B cell (primary cell): ENCODE data around the gene TAOK2. TPM values are rescaled to one million over a fixed set of nuclear protein-coding genes. Genes with fewer than 3 reads are reported as not detected.
"Not testable (repeated sequence)": the region's sequence is repeated elsewhere in the genome, so short reads cannot be mapped to it uniquely, and the experiment has no call there.

ENCODE experiments used
- ATAC-seq: fragments of 200-7000 bp; cut with Tn5 transposase; one replicate; pipeline ENCODE4 v1.10.0; 2021; ENCODE audit warnings: low read depth, mild to moderate bottlenecking, moderate number of reproducible peaks, moderate library complexity
- CTCF ChIA-PET: fragments of 350-600 bp; sonication (Branson Sonifier 250); formaldehyde crosslinking; loops from one replicate; lab custom pipeline; 2021; ENCODE audit warnings: antibody characterized with exemption, inconsistent platforms; lab: Charles Lee
- POLR2A ChIA-PET: fragments of 350-600 bp; sonication (Branson Sonifier 250); formaldehyde crosslinking; loops from one replicate; lab custom pipeline; 2021; ENCODE audit warnings: antibody characterized with exemption; lab: Charles Lee
- DNase-seq: peaks from one replicate; pipeline ENCODE4 v3.0.0; 2013
- H2AFZ ChIP-seq: 2 replicates; pipeline ENCODE4 v1.6.1; 2012; ENCODE audit warnings: mild to moderate bottlenecking, low read depth, low read length; ENCODE audit not compliant: insufficient read depth, poor library complexity, severe bottlenecking
- H3K27ac ChIP-seq, 2 donors: 1 replicate in 1 of 2; 2 replicates in 1 of 2; pipeline ENCODE4 v1.5.1; 2012 to 2013; ENCODE audit warnings: low read length in 2 of 2, mild to moderate bottlenecking in 2 of 2, moderate library complexity in 1 of 2
- H3K27me3 ChIP-seq, 4 experiments: fragments of 200-600 bp in 1 of 4; sonication (generic) in 1 of 4; replicated peaks in 1 of 4; 1 replicate in 2 of 4; 2 replicates in 2 of 4; pipeline versions ENCODE4 v1.6.1 to v1.7.0; 2013 to 2016; ENCODE audit warnings: low read length in 3 of 4, mild to moderate bottlenecking in 2 of 4, mixed read lengths in 1 of 4, moderate library complexity in 1 of 4; ENCODE audit not compliant: insufficient read depth in 4 of 4, control insufficient read depth in 3 of 4; ENCODE audit errors: control extremely low read depth in 1 of 4
- H3K36me3 ChIP-seq, 2 experiments: replicated peaks in 1 of 2; 1 replicate in 1 of 2; 2 replicates in 1 of 2; pipeline versions ENCODE4 v1.6.1 to v1.7.1; 2013; ENCODE audit warnings: low read length in 1 of 2; ENCODE audit not compliant: insufficient read depth in 2 of 2, control insufficient read depth in 1 of 2; ENCODE audit errors: control extremely low read depth in 1 of 2, extremely low read depth in 1 of 2
- H3K4me1 ChIP-seq, 2 donors: fragments of 200-600 bp in 1 of 2; sonication (generic) in 1 of 2; 1 replicate in 1 of 2; 2 replicates in 1 of 2; pipeline versions ENCODE4 v1.5.1 to v1.6.1; 2013 to 2017; ENCODE audit warnings: low read length in 2 of 2; ENCODE audit not compliant: control insufficient read depth in 2 of 2, insufficient read depth in 2 of 2
- H3K4me2 ChIP-seq: replicated peaks from 2 replicates; pipeline ENCODE3; 2012; ENCODE audit warnings: mild to moderate bottlenecking, low read depth, low read length; ENCODE audit not compliant: poor library complexity, severe bottlenecking
- H3K4me3 ChIP-seq, 5 experiments: fragments of 200-600 bp in 1 of 5; sonication (generic) in 1 of 5; 1 replicate in 3 of 5; 2 replicates in 2 of 5; pipeline versions ENCODE4 v1.5.1 to v1.7.0; 2011 to 2016; ENCODE audit warnings: low read length in 4 of 5, mild to moderate bottlenecking in 4 of 5, low read depth in 2 of 5, control low read depth in 1 of 5, moderate library complexity in 1 of 5; ENCODE audit not compliant: insufficient read depth in 1 of 5; ENCODE audit errors: control extremely low read depth in 1 of 5, extremely low read depth in 1 of 5
- H3K79me2 ChIP-seq: fragments of 200-600 bp; sonication (generic); one replicate; pipeline ENCODE4 v1.6.0; 2016; ENCODE audit warnings: low read length; ENCODE audit not compliant: control insufficient read depth, insufficient read depth
- H3K9ac ChIP-seq: fragments of 200-600 bp; sonication (generic); 2 replicates; pipeline ENCODE4 v1.6.1; 2017; ENCODE audit warnings: mild to moderate bottlenecking, low read length, moderate library complexity
- H3K9me3 ChIP-seq, 3 donors: one replicate each; pipeline versions ENCODE4 v1.6.1 to v1.7.1; 2013; ENCODE audit warnings: low read length in 2 of 3; ENCODE audit not compliant: control insufficient read depth in 2 of 3, insufficient read depth in 1 of 3; ENCODE audit errors: control extremely low read depth in 1 of 3
- H4K20me1 ChIP-seq: 2 replicates; pipeline ENCODE4 v1.6.0; 2012; ENCODE audit warnings: mild to moderate bottlenecking, low read length; ENCODE audit not compliant: insufficient read depth, control insufficient read depth, poor library complexity, severe bottlenecking
- H3K27ac Mint-ChIP-seq: one replicate; pipeline ENCODE4 v1.8.0; 2021; ENCODE audit warnings: mixed read lengths
- H3K27me3 Mint-ChIP-seq: one replicate; pipeline ENCODE4 v1.8.0; 2021; ENCODE audit warnings: mixed read lengths
- H3K4me1 Mint-ChIP-seq: one replicate; pipeline ENCODE4 v1.8.0; 2021; ENCODE audit warnings: mixed read lengths
- H3K4me3 Mint-ChIP-seq: one replicate; pipeline ENCODE4 v1.8.0; 2021; ENCODE audit warnings: mixed read lengths
- H3K9me3 Mint-ChIP-seq: one replicate; pipeline ENCODE4 v1.8.0; 2022; ENCODE audit warnings: mixed read lengths; ENCODE audit not compliant: insufficient read depth
- EZH2 ChIP-seq: IDR thresholded peaks from 2 replicates; pipeline ENCODE4 v1.6.1; 2012; ENCODE audit warnings: borderline replicate concordance, low read depth, mild to moderate bottlenecking, moderate library complexity, low read length; ENCODE audit not compliant: insufficient read depth, poor library complexity, severe bottlenecking
- WGBS: methylation state at CpG from one replicate; pipeline ENCODE4 v1.1.5; 2013; ENCODE audit warnings: missing lambda C conversion rate; ENCODE audit not compliant: insufficient coverage; 5-methylcytosine and 5-hydroxymethylcytosine counted together
- intact Hi-C: fragments of 100-400 bp; cut with micrococcal nuclease; formaldehyde crosslinking; loops from one replicate; pipeline ENCODE4 v1.10.0; 2022
- polyA plus RNA-seq: library from polyadenylated mRNA; depleted of rRNA; stranded (reverse); fragments of >200 nt; gene quantifications from 2 replicates; pipeline ENCODE4 v1.2.3, GENCODE V29; 2012
- total RNA-seq, 2 donors: library from RNA; stranded (reverse); fragments of 120-200 nt in 1 of 2; gene quantifications; 1 replicate in 1 of 2; 2 replicates in 1 of 2; pipeline versions ENCODE4 v1.2.3 to v1.2.4, GENCODE V29; 2013 to 2022
- TF ChIP-seq, protein P1 (sequence below): fragments of 200-600 bp; IDR thresholded peaks from one replicate; pipeline ENCODE4 v1.8.0; 2022; ENCODE audit warnings: antibody characterized with exemption, mild to moderate bottlenecking

TAOK2 gene
- total and polyA plus RNA-seq, 2 donors (not counting 1 experiment from before 2014, with no cell fraction given), result 30.3 to 50.8 TPM

DNA sequence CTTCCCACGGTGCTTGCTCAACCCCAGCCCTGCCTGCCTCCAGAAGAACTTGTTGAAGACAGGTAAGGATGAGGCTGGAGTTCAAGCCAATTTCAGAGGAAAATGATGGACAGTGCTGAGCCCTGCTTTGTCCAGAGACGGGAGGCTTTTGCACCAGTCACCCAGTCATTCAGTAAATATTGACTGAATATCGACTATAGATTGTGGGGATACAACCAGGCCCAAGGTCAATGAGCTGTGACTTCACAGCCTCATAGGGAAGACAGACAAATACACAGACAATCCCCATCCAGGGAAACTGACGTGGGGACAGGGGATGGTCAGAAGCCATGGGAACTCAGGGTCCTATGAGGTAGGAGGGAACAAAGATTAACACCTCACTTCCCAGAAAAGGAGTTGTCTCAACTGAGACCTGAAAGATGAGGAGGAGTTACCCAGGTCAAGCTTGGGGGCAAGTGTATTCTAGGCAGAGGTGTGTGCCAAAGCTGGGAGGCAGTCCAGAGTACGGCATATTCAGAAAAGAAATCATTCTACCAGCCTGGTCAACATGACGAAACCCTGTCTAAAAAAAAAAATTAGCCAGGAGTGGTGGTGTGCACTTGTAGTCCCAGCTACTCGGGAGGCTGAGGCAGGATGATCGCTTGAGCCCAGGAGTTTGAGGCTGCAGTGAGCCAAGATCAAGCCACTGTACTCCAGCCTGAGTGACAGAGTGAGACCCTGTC, 43.0 kb downstream of the TAOK2 start:
- peaks cover 0 to 7% (median 6%) of the 10 kb centered on the region in 4 experiments for H3K27me3 ChIP-seq
- intact Hi-C loops, result no loop called here
- no peak overlapping the region for H3K4me3 ChIP-seq
- no peak for TF ChIP-seq EZH2
- ATAC-seq, result no peak
- no peak overlapping the region for H3K27ac ChIP-seq
- Mint-ChIP-seq H3K27ac (no peak overlapping the region), H3K4me1 (peaks cover 20% of the 10 kb centered on the region), H3K9me3 (no peaks in the 10 kb centered on the region), H3K4me3 (no peak overlapping the region), H3K27me3 (peaks cover 8% of the 10 kb centered on the region)
- no peaks in the 10 kb centered on the region for H3K79me2 ChIP-seq
- H2AFZ ChIP-seq, result no peak overlapping the region
- H4K20me1 ChIP-seq, result no peaks in the 10 kb centered on the region
- H3K4me2 ChIP-seq, result no peak overlapping the region
- ChIA-PET POLR2A (no interaction called here), CTCF (interaction anchor here (1.0 to 3.8 kb wide), 3 partner anchors 12 to 294 kb away, joined by 3 to 18 read pairs (median 4); partner anchors contain the start of gene TLCD3B)
- peaks cover 0 to 6% (median 0%) of the 10 kb centered on the region in 3 donors for H3K9me3 ChIP-seq
- WGBS, result 100% methylated on average over 2 of the region's 8 CpGs
- H3K36me3 ChIP-seq, result no peaks in the 10 kb centered on the region
- H3K9ac ChIP-seq, result no peak overlapping the region
- peaks cover 11 to 14% of the 10 kb centered on the region in 2 donors for H3K4me1 ChIP-seq
- DNase-seq, result no peak

DNA sequence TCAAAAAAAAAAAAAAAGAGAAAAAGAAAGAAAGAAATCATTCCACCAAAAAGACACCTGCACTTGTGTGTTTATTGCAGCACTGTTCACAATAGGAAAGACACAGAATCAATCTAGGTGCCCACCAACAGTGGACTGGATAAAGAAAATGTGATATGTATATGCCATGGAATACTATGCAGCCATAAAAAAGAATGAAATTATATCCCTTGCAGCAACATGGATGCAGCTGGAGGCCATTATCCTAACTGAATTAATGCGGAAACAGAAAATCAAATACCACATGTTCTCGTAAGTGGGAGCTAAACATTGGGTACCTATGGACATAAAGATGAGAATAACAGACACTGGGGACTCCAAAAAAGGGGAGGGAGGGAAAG, 43.6 kb downstream of the TAOK2 start:
- ChIA-PET CTCF (interaction anchor here (1.0 to 3.8 kb wide), 3 partner anchors 12 to 294 kb away, joined by 3 to 18 read pairs (median 4); partner anchors contain the start of gene TLCD3B), POLR2A (no interaction called here)
- H3K4me1 ChIP-seq, result peaks cover 6 to 11% of the 10 kb centered on the region in 2 donors
- Mint-ChIP-seq H3K4me1 (peaks cover 16% of the 10 kb centered on the region), H3K4me3 (no peak overlapping the region), H3K9me3 (no peaks in the 10 kb centered on the region), H3K27me3 (peaks cover 4% of the 10 kb centered on the region), H3K27ac (no peak overlapping the region)
- H3K9me3 ChIP-seq, result peaks cover 0 to 3% (median 0%) of the 10 kb centered on the region in 3 donors
- no peak overlapping the region for H3K4me3 ChIP-seq
- intact Hi-C loops, result no loop called here
- peaks cover 0 to 1% (median under 1%) of the 10 kb centered on the region in 4 experiments for H3K27me3 ChIP-seq
- no peak overlapping the region for H3K27ac ChIP-seq
- no peaks in the 10 kb centered on the region for H3K36me3 ChIP-seq
- H3K4me2 ChIP-seq, result no peak overlapping the region
- no CpG with 5 or more reads among the region's 2 CpGs for WGBS
- no peak for DNase-seq
- H3K9ac ChIP-seq, result no peak overlapping the region
- no peak for TF ChIP-seq EZH2
- TF ChIP-seq, protein P1, sequence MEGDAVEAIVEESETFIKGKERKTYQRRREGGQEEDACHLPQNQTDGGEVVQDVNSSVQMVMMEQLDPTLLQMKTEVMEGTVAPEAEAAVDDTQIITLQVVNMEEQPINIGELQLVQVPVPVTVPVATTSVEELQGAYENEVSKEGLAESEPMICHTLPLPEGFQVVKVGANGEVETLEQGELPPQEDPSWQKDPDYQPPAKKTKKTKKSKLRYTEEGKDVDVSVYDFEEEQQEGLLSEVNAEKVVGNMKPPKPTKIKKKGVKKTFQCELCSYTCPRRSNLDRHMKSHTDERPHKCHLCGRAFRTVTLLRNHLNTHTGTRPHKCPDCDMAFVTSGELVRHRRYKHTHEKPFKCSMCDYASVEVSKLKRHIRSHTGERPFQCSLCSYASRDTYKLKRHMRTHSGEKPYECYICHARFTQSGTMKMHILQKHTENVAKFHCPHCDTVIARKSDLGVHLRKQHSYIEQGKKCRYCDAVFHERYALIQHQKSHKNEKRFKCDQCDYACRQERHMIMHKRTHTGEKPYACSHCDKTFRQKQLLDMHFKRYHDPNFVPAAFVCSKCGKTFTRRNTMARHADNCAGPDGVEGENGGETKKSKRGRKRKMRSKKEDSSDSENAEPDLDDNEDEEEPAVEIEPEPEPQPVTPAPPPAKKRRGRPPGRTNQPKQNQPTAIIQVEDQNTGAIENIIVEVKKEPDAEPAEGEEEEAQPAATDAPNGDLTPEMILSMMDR, result no peak
- no peaks in the 10 kb centered on the region for H3K79me2 ChIP-seq
- no peak for ATAC-seq
- H2AFZ ChIP-seq, result no peak overlapping the region
- no peaks in the 10 kb centered on the region for H4K20me1 ChIP-seq

DNA sequence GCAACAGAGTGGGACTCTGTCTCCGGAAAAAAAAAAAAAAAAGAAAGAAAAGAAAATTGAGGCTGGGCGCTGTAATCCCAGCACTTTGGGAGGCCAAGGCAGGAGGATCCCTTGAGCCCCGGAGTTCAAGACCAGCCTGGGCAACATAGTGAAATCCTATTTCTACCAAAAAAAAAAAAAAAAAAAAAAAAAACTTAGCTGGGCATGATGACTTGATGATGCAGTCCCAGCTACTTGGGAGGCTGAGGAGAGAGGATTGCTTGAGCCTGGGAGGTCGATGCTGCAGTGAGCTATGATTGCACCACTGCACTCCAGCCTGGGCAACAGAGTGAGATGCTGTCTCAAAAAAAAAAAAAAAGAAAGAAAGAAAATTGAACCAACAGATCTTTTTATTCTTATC, 44.3 kb downstream of the TAOK2 start:
- H3K27ac ChIP-seq, H3K27ac Mint-ChIP-seq, H3K27me3 ChIP-seq, H3K4me3 ChIP-seq, H2AFZ ChIP-seq, DNase-seq, H3K9me3 Mint-ChIP-seq, H3K4me2 ChIP-seq, ATAC-seq, H3K36me3 ChIP-seq, H3K4me3 Mint-ChIP-seq, H3K27me3 Mint-ChIP-seq, H3K79me2 ChIP-seq, intact Hi-C loops, H3K9ac ChIP-seq, H3K9me3 ChIP-seq, H4K20me1 ChIP-seq: not testable (repeated sequence)
- WGBS, result no CpG with 5 or more reads among the region's 4 CpGs
- peaks cover 15% of the 10 kb centered on the region for H3K4me1 Mint-ChIP-seq
- POLR2A ChIA-PET, result interaction anchor here (0.6 kb wide), 1 partner anchor 60 kb away, joined by 4 read pairs; no protein-coding TSS in a partner anchor
- H3K4me1 ChIP-seq, result peaks cover 6 to 11% of the 10 kb centered on the region in 2 donors
- CTCF ChIA-PET, result interaction anchor here (0.9 to 3.8 kb wide), 5 partner anchors 13 to 327 kb away, joined by 3 to 18 read pairs (median 4); partner anchors contain the start of gene TLCD3B
